Ovary (tissue), 3 donors: ENCODE measurements around the gene CST2.

ENCODE experiments used
- CTCF ChIP-seq, 3 donors: fragments of 450-650 bp in 2 of 3; fragments of 200-600 bp in 1 of 3; IDR thresholded peaks; one replicate each; pipeline versions ENCODE4 v1.5.1 to v1.8.0; 2016 to 2022; ENCODE audit warnings: antibody characterized with exemption in 3 of 3, mild to moderate bottlenecking in 1 of 3
- POLR2A ChIP-seq: fragments of 450-650 bp; IDR thresholded peaks from one replicate; pipeline ENCODE4 v1.6.1; 2017; ENCODE audit warnings: antibody characterized with exemption, mild to moderate bottlenecking, moderate library complexity
- donor health status: DM: no; HTN: no; CAD: no.

DNA sequence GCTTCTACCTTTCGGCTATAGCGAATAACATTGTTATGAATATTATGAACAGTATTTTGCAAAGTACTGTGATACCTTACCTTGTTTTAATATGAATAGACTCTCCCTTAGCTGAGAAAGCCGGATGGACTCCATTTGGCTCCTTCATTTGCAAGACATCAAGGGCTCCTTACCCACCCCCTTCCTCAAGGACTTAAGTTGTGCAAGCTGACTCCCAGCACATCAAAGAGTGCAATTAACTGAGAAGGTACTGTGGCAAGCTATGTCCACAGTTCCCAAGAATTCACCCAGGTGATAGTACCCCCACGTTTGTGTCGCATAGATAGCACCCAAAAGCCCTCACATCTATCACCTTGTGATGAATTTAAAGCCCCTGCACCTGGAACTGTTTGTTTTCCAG, 41.8 kb upstream of the CST2 start:
- no peak for TF ChIP-seq CTCF (IDR thresholded peaks at IDR 0.05)
- TF ChIP-seq POLR2A = no peak
